Natural killer cell (primary cell): ENCODE results near the gene C1orf216. TPM values are rescaled to one million over a fixed set of nuclear protein-coding genes. Genes with fewer than 3 reads are reported as not detected.
"Not testable (repeated sequence)": the region's sequence is repeated elsewhere in the genome, so short reads cannot be mapped to it uniquely, and the experiment has no call there.

ENCODE experiments used
- ATAC-seq, 3 donors: fragments of 150-1000 bp in 2 of 3; fragments of 200-7000 bp in 1 of 3; cut with Tn5 transposase; 1 replicate in 1 of 3; 2 replicates in 2 of 3; pipeline ENCODE4 v1.10.0; 2021; ENCODE audit warnings: mild to moderate bottlenecking in 2 of 3, moderate library complexity in 2 of 3
- DNase-seq, 2 donors: peaks; one replicate each; pipeline versions ENCODE4 v3.0.0 to v3.0.0-alpha.2; 2013 to 2021; ENCODE audit warnings: mixed read lengths in 1 of 2
- H3K27ac ChIP-seq: one replicate; pipeline ENCODE4 v1.5.1; 2013; ENCODE audit warnings: mild to moderate bottlenecking, low read length
- H3K27me3 ChIP-seq: one replicate; pipeline ENCODE4 v1.6.1; 2013; ENCODE audit warnings: low read length; ENCODE audit not compliant: control insufficient read depth, insufficient read depth
- H3K36me3 ChIP-seq: one replicate; pipeline ENCODE4 v1.6.1; 2013; ENCODE audit warnings: low read length; ENCODE audit not compliant: control insufficient read depth, insufficient read depth
- H3K4me1 ChIP-seq: one replicate; pipeline ENCODE4 v1.6.1; 2013; ENCODE audit warnings: low read length; ENCODE audit not compliant: control insufficient read depth, insufficient read depth
- H3K4me3 ChIP-seq: one replicate; pipeline ENCODE4 v1.5.1; 2013; ENCODE audit warnings: low read length
- H3K9me3 ChIP-seq: one replicate; pipeline ENCODE4 v1.6.1; 2013; ENCODE audit warnings: low read length; ENCODE audit not compliant: control insufficient read depth, insufficient read depth
- H3K27ac Mint-ChIP-seq, 2 donors: one replicate each; pipeline ENCODE4 v1.8.0; 2022; ENCODE audit warnings: mild to moderate bottlenecking in 2 of 2, mixed read lengths in 2 of 2, moderate library complexity in 1 of 2
- H3K27me3 Mint-ChIP-seq, 2 donors: one replicate each; pipeline ENCODE4 v1.8.0; 2022; ENCODE audit warnings: low read depth in 2 of 2, mixed read lengths in 2 of 2
- H3K36me3 Mint-ChIP-seq: one replicate; pipeline ENCODE4 v1.8.0; 2022; ENCODE audit warnings: mixed read lengths
- H3K4me1 Mint-ChIP-seq, 2 donors: one replicate each; pipeline ENCODE4 v1.8.0; 2022; ENCODE audit warnings: mixed read lengths in 2 of 2
- H3K4me3 Mint-ChIP-seq: one replicate; pipeline ENCODE4 v1.8.0; 2022; ENCODE audit warnings: mild to moderate bottlenecking, moderate library complexity, mixed read lengths
- H3K9me3 Mint-ChIP-seq, 2 donors: one replicate each; pipeline ENCODE4 v1.8.0; 2022; ENCODE audit warnings: mixed read lengths in 2 of 2
- CTCF ChIP-seq: fragments of 200-600 bp; IDR thresholded peaks from one replicate; pipeline ENCODE4 v1.8.0; 2022; ENCODE audit warnings: antibody characterized with exemption
- WGBS: methylation state at CpG from one replicate; pipeline ENCODE4 v1.1.7; 2013; ENCODE audit warnings: missing lambda C conversion rate; ENCODE audit not compliant: insufficient coverage; 5-methylcytosine and 5-hydroxymethylcytosine counted together
- intact Hi-C: fragments of 100-400 bp; cut with micrococcal nuclease; formaldehyde crosslinking; loops from one replicate; pipeline ENCODE4 v1.14.2; 2022
- total RNA-seq, 4 donors: library from RNA; stranded (reverse); fragments of 120-200 nt in 1 of 4; gene quantifications; one replicate each; pipeline versions ENCODE4 v1.2.3 to v1.2.4, GENCODE V29; 2013 to 2022

C1orf216 gene
- total RNA-seq, 3 donors from 2014 or later (not counting 1 experiment from before 2014, with no cell fraction given), result 8.0 to 14.1 (median 13.0) TPM

GRCh38 chr1:35691080-35691479 is 27.6 kb downstream of the C1orf216 start:
- no peak overlapping the region for H3K4me3 ChIP-seq
- TF ChIP-seq CTCF, result no peak
- Mint-ChIP-seq H3K9me3 (no peaks in the 10 kb centered on the region), H3K4me1 (no peaks in the 10 kb centered on the region), H3K27ac (no peak overlapping the region), H3K27me3 (peaks cover 11 to 17% of the 10 kb centered on the region in 2 donors), H3K36me3 (no peaks in the 10 kb centered on the region), H3K4me3 (no peak overlapping the region)
- no peaks in the 10 kb centered on the region for H3K4me1 ChIP-seq
- ATAC-seq (no peak), DNase-seq (no peak)
- no peaks in the 10 kb centered on the region for H3K9me3 ChIP-seq
- no peaks in the 10 kb centered on the region for H3K27me3 ChIP-seq
- no peaks in the 10 kb centered on the region for H3K36me3 ChIP-seq
- no peak overlapping the region for H3K27ac ChIP-seq
- WGBS, result 63% methylated on average over 8 of the region's 9 CpGs
- intact Hi-C loops, result no loop called here

- H3K4me1 ChIP-seq, DNase-seq, H3K27ac ChIP-seq, H3K36me3 Mint-ChIP-seq, ATAC-seq, H3K36me3 ChIP-seq, H3K4me3 ChIP-seq, H3K4me3 Mint-ChIP-seq, H3K9me3 Mint-ChIP-seq, H3K27ac Mint-ChIP-seq, H3K27me3 ChIP-seq, H3K9me3 ChIP-seq, intact Hi-C loops, H3K4me1 Mint-ChIP-seq: not testable (repeated sequence)
- WGBS, result 91% methylated on average over 3 of the region's 4 CpGs
- H3K27me3 Mint-ChIP-seq, result peaks cover 14 to 17% of the 10 kb centered on the region in 2 donors
Observed at GRCh38 chr1:35690103-35690502, 28.6 kb downstream of the C1orf216 start.

- H3K27me3 Mint-ChIP-seq, result peaks cover 16 to 17% of the 10 kb centered on the region in 2 donors
- Histone ChIP-seq H3K9me3 (no peaks in the 10 kb centered on the region), H3K27ac (no peak overlapping the region), H3K27me3 (peaks cover 4% of the 10 kb centered on the region), H3K4me3 (no peak overlapping the region), H3K36me3 (no peaks in the 10 kb centered on the region), H3K4me1 (no peaks in the 10 kb centered on the region)
- no peak overlapping the region for H3K27ac Mint-ChIP-seq
- intact Hi-C loops, result no loop called here
- H3K4me1 Mint-ChIP-seq, result no peaks in the 10 kb centered on the region
- ATAC-seq (no peak), DNase-seq (no peak)
- 93% methylated on average over 5 of the region's 5 CpGs for WGBS
- no peaks in the 10 kb centered on the region for H3K9me3 Mint-ChIP-seq
- H3K36me3 Mint-ChIP-seq, result no peaks in the 10 kb centered on the region
- H3K4me3 Mint-ChIP-seq, result no peak overlapping the region
- TF ChIP-seq CTCF, result no peak
Observed at GRCh38 chr1:35688161-35688560, 30.5 kb downstream of the C1orf216 start.

- Histone ChIP-seq H3K36me3 (no peaks in the 10 kb centered on the region), H3K27ac (no peak overlapping the region), H3K4me3 (no peak overlapping the region), H3K27me3 (peaks cover 4% of the 10 kb centered on the region), H3K9me3 (no peaks in the 10 kb centered on the region), H3K4me1 (no peaks in the 10 kb centered on the region)
- DNase-seq, result no peak
- no peak for TF ChIP-seq CTCF
- Mint-ChIP-seq H3K4me3 (no peak overlapping the region), H3K9me3 (no peaks in the 10 kb centered on the region), H3K4me1 (no peaks in the 10 kb centered on the region), H3K27me3 (peaks cover 4 to 13% of the 10 kb centered on the region in 2 donors), H3K27ac (no peak overlapping the region), H3K36me3 (no peaks in the 10 kb centered on the region)
- no peak for ATAC-seq
- intact Hi-C loops, result no loop called here
- WGBS, result 77% methylated on average over 5 of the region's 5 CpGs
Observed at GRCh38 chr1:35683012-35683411, 35.7 kb downstream of the C1orf216 start.
